Skeletal muscle tissue (tissue), 4 donors: ENCODE measurements around the gene MAT2A. TPM values are rescaled to one million over a fixed set of nuclear protein-coding genes. Genes with fewer than 3 reads are reported as not detected.
"Not testable (repeated sequence)": the region's sequence is repeated elsewhere in the genome, so short reads cannot be mapped to it uniquely, and the experiment has no call there.

Experiments
- H3K27ac ChIP-seq: one replicate; pipeline ENCODE4 v1.7.0; 2013; ENCODE audit warnings: mild to moderate bottlenecking, low read depth, low read length, inconsistent platforms
- H3K27me3 ChIP-seq, 3 donors: one replicate each; pipeline ENCODE4 v1.7.0; 2013; ENCODE audit warnings: low read length in 3 of 3; ENCODE audit not compliant: control insufficient read depth in 3 of 3, insufficient read depth in 3 of 3
- H3K36me3 ChIP-seq, 3 donors: one replicate each; pipeline ENCODE4 v1.7.0; 2013; ENCODE audit warnings: low read length in 3 of 3; ENCODE audit not compliant: control insufficient read depth in 3 of 3, insufficient read depth in 3 of 3
- H3K4me1 ChIP-seq, 3 donors: one replicate each; pipeline ENCODE4 v1.7.0; 2013; ENCODE audit warnings: low read length in 3 of 3, mild to moderate bottlenecking in 3 of 3; ENCODE audit not compliant: control insufficient read depth in 3 of 3, insufficient read depth in 3 of 3
- H3K4me3 ChIP-seq, 3 donors: one replicate each; pipeline ENCODE4 v1.7.0; 2013; ENCODE audit warnings: low read length in 3 of 3
- H3K9ac ChIP-seq, 3 donors: one replicate each; pipeline ENCODE4 v1.7.0; 2013; ENCODE audit warnings: low read length in 3 of 3, mild to moderate bottlenecking in 3 of 3, moderate library complexity in 2 of 3, low read depth in 1 of 3
- H3K9me3 ChIP-seq, 3 donors: one replicate each; pipeline ENCODE4 v1.7.0; 2013; ENCODE audit warnings: low read length in 3 of 3; ENCODE audit not compliant: control insufficient read depth in 3 of 3
- total RNA-seq: library from RNA; depleted of rRNA; stranded (reverse); fragments of >200 nt; gene quantifications from one replicate; pipeline ENCODE4 v1.2.3, GENCODE V29; 2014
- donor health status: Osteomylitis.

MAT2A gene
- total RNA-seq, 1 donor from 2014 or later = 57.9 TPM

- peaks cover 30 to 39% (median 32%) of the 10 kb centered on the region in 3 donors for H3K4me1 ChIP-seq
- no peaks in the 10 kb centered on the region for H3K9me3 ChIP-seq
- peak overlapping the region; percentile 99 for H3K27ac ChIP-seq
- peaks cover 20 to 24% (median 23%) of the 10 kb centered on the region in 3 donors for H3K36me3 ChIP-seq
- H3K27me3 ChIP-seq = no peaks in the 10 kb centered on the region
- peak overlapping the region; percentile 90 to 96 (median 92) for H3K4me3 ChIP-seq
- H3K9ac ChIP-seq = peak overlapping the region; percentile 99 to 100 (median 99)
These were observed 1.1 kb upstream of the MAT2A start for GRCh38 chr2:85537600-85538506.

GRCh38 chr2:85539361-85540132, 579 bp downstream of the MAT2A start:
- Histone ChIP-seq H3K27ac (peak overlapping the region; percentile 99), H3K9me3 (no peaks in the 10 kb centered on the region), H3K4me3 (peak overlapping the region; percentile 90 to 96 (median 90)), H3K27me3 (no peaks in the 10 kb centered on the region), H3K4me1 (peaks cover 43 to 52% (median 49%) of the 10 kb centered on the region in 3 donors), H3K36me3 (peaks cover 26 to 35% (median 31%) of the 10 kb centered on the region in 3 donors), H3K9ac (peak overlapping the region; percentile 99 to 100 (median 100))

DNA sequence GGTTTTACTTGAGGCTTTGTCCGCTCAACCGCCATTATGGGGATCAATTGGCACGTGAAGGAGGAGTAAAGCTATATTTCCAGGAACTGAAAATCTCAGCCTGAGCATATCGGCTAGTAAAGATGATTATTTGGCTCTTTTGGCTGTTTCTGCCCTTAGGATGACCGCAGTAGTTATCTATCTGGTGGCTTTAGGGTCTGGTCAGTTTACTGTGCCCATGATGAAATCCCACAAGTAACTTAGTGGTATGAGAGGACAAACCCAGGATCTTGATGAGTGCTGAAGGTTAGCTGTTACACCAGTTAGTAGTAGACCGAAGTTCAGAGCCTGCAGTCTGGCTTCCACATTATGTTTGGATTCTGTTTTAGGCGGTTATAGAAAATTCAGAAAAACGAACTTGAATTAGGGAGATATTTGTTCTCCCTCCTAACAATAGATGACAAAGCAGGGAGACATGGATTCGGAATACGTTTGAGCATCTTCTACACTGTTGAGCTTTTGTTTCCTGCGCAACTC, 1.2 kb downstream of the MAT2A start:
- no peaks in the 10 kb centered on the region for H3K9me3 ChIP-seq
- H3K27me3 ChIP-seq = no peaks in the 10 kb centered on the region
- H3K4me1 ChIP-seq = peaks cover 47 to 55% (median 54%) of the 10 kb centered on the region in 3 donors
- peak overlapping the region; percentile 99 for H3K27ac ChIP-seq
- H3K4me3 ChIP-seq = peak overlapping the region; percentile 90 to 96 (median 90)
- peak overlapping the region; percentile 99 to 100 (median 100) for H3K9ac ChIP-seq
- peaks cover 27 to 35% (median 32%) of the 10 kb centered on the region in 3 donors for H3K36me3 ChIP-seq

GRCh38 chr2:85541262-85541661, 2.3 kb downstream of the MAT2A start:
- Histone ChIP-seq H3K4me1 (peaks cover 54 to 63% (median 57%) of the 10 kb centered on the region in 3 donors), H3K27ac (peak overlapping the region; percentile 99), H3K9ac (peak overlapping the region in 2 of 3 donors; percentile 100)

DNA sequence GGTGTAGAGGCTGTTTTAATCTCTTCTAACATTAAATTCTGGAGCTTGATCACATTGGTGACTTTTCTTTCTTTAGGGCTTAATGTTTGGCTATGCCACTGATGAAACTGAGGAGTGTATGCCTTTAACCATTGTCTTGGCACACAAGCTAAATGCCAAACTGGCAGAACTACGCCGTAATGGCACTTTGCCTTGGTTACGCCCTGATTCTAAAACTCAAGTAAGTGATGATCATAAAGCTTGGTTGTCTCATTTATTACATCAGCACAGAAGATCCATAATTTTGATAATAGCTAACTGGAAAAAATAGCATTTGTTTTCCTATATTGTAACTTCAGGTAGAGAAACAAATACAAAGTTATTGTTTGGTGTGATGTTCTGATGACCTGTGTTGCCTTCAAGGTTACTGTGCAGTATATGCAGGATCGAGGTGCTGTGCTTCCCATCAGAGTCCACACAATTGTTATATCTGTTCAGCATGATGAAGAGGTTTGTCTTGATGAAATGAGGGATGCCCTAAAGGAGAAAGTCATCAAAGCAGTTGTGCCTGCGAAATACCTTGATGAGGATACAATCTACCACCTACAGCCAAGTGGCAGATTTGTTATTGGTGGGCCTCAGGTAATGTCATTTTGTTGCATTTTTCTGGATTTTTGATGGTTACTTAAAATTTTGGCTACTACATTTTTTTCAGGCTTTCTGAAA, 2.9 kb downstream of the MAT2A start:
- Histone ChIP-seq H3K4me3 (peak overlapping the region; percentile 90 to 96 (median 90)), H3K27ac (peak overlapping the region; percentile 99), H3K4me1 (peaks cover 54 to 62% (median 55%) of the 10 kb centered on the region in 3 donors), H3K9ac (peak overlapping the region in 2 of 3 donors; percentile 100), H3K27me3 (no peaks in the 10 kb centered on the region), H3K36me3 (peaks cover 34 to 43% (median 34%) of the 10 kb centered on the region in 3 donors), H3K9me3 (no peaks in the 10 kb centered on the region)

More at GRCh38 chr2:85541262-85541661, 2.3 kb downstream of the MAT2A start:
- peaks cover 34 to 43% (median 34%) of the 10 kb centered on the region in 3 donors for H3K36me3 ChIP-seq
- H3K4me3 ChIP-seq = peak overlapping the region; percentile 90 to 96 (median 90)
- no peaks in the 10 kb centered on the region for H3K27me3 ChIP-seq
- no peaks in the 10 kb centered on the region for H3K9me3 ChIP-seq

- Histone ChIP-seq H3K4me1 (peaks cover 47 to 55% (median 48%) of the 10 kb centered on the region in 3 donors), H3K4me3 (peak overlapping the region in 2 of 3 donors; percentile 6 to 96)
These were observed 3.8 kb downstream of the MAT2A start for GRCh38 chr2:85542777-85543176.

GRCh38 chr2:85544254-85544691, 5.3 kb downstream of the MAT2A start:
- not testable (repeated sequence) for H3K27me3 ChIP-seq, H3K4me3 ChIP-seq, H3K9me3 ChIP-seq
- Histone ChIP-seq H3K36me3 (peaks cover 34 to 43% (median 34%) of the 10 kb centered on the region in 3 donors), H3K4me1 (peaks cover 46 to 55% (median 46%) of the 10 kb centered on the region in 3 donors), H3K27ac (peak overlapping the region; percentile 79), H3K9ac (peak overlapping the region in 1 of 3 donors; percentile 24)

More at GRCh38 chr2:85542777-85543176, 3.8 kb downstream of the MAT2A start:
- peak overlapping the region in 1 of 3 donors; percentile 0 for H3K9ac ChIP-seq
- no peaks in the 10 kb centered on the region for H3K9me3 ChIP-seq
- peaks cover 34 to 43% (median 34%) of the 10 kb centered on the region in 3 donors for H3K36me3 ChIP-seq
- peak overlapping the region; percentile 19 for H3K27ac ChIP-seq
- no peaks in the 10 kb centered on the region for H3K27me3 ChIP-seq

GRCh38 chr2:85544915-85545779, 6.2 kb downstream of the MAT2A start:
- peaks cover 49 to 55% (median 50%) of the 10 kb centered on the region in 3 donors for H3K4me1 ChIP-seq
- not testable (repeated sequence) for H3K27me3 ChIP-seq, H3K4me3 ChIP-seq, H3K9me3 ChIP-seq
- H3K9ac ChIP-seq = peak overlapping the region in 1 of 3 donors; percentile 34
- peak overlapping the region; percentile 79 for H3K27ac ChIP-seq
- H3K36me3 ChIP-seq = peaks cover 38 to 47% (median 41%) of the 10 kb centered on the region in 3 donors
